Measurements from ENCODE around the gene OR2A12.
"Not testable (repeated sequence)": the region's sequence is repeated elsewhere in the genome, so short reads cannot be mapped to it uniquely, and the experiment has no call there.

The OR2A12 gene

GRCh38 chr7:144048648-144049047, 37.4 kb upstream of the OR2A12 start, which contains the start of gene OR2A5:
Gene OR2A5, plus strand, starts transcription at chr7:144048948. Its CDS starts 1,454 bp downstream, at chr7:144050402.
- TF ChIP-seq CTCF (conservative IDR thresholded peaks at IDR 0.05; ENCODE audit: low read depth, low read length), result no peak
- Histone ChIP-seq H3K27ac (no peak within 1 kb of the TSS), H3K4me2 (no peak within 1 kb of the TSS), H3K79me2 (ENCODE audit: insufficient read depth, low read depth) (no peaks in the 10 kb centered on the region), H2AFZ (ENCODE audit: low read depth) (no peak within 1 kb of the TSS), H3K36me3 (ENCODE audit: insufficient read depth) (no peaks in the 10 kb centered on the region), H3K4me1 (ENCODE audit: low read depth, poor library complexity, severe bottlenecking) (no peaks in the 10 kb centered on the region), H3K9ac (no peak within 1 kb of the TSS), H3K4me3 (IDR thresholded peaks at IDR 0.05; ENCODE audit: insufficient read depth, low read depth, low read length) (no peak within 1 kb of the TSS), H3K27me3 (ENCODE audit: insufficient read depth, low read depth) (no peaks in the 10 kb centered on the region), H4K20me1 (ENCODE audit: insufficient read depth) (no peaks in the 10 kb centered on the region)

- Histone ChIP-seq H3K36me3 (ENCODE audit: insufficient read depth) (no peaks in the 10 kb centered on the region), H2AFZ (ENCODE audit: low read depth) (no peak overlapping the region), H3K27me3 (ENCODE audit: insufficient read depth, low read depth) (no peaks in the 10 kb centered on the region), H3K9ac (no peak overlapping the region), H3K79me2 (ENCODE audit: insufficient read depth, low read depth) (no peaks in the 10 kb centered on the region), H3K4me3 (IDR thresholded peaks at IDR 0.05; ENCODE audit: insufficient read depth, low read depth, low read length) (no peak overlapping the region), H3K4me2 (no peak overlapping the region), H4K20me1 (ENCODE audit: insufficient read depth) (no peaks in the 10 kb centered on the region), H3K4me1 (ENCODE audit: low read depth, poor library complexity, severe bottlenecking) (no peaks in the 10 kb centered on the region), H3K27ac (no peak overlapping the region)
- no peak for TF ChIP-seq CTCF (conservative IDR thresholded peaks at IDR 0.05; ENCODE audit: low read depth, low read length)
Measured at GRCh38 chr7:144049491-144049890, 36.6 kb upstream of the OR2A12 start.

- no peak overlapping the region for H3K4me2 ChIP-seq
- H3K9ac ChIP-seq, result no peak overlapping the region
Measured at GRCh38 chr7:144050093-144050492, 36.0 kb upstream of the OR2A12 start.

GRCh38 chr7:144050884-144051283, 35.2 kb upstream of the OR2A12 start:
- not testable (repeated sequence) for H3K36me3 ChIP-seq (ENCODE audit: insufficient read depth); H3K4me1 ChIP-seq (ENCODE audit: low read depth, poor library complexity, severe bottlenecking); H3K27ac ChIP-seq; H4K20me1 ChIP-seq (ENCODE audit: insufficient read depth); H3K4me2 ChIP-seq; H2AFZ ChIP-seq (ENCODE audit: low read depth); H3K4me3 ChIP-seq (IDR thresholded peaks at IDR 0.05; ENCODE audit: insufficient read depth, low read depth, low read length); H3K27me3 ChIP-seq (ENCODE audit: insufficient read depth, low read depth); H3K79me2 ChIP-seq (ENCODE audit: insufficient read depth, low read depth); H3K9ac ChIP-seq

More at GRCh38 chr7:144050093-144050492, 36.0 kb upstream of the OR2A12 start:
- Histone ChIP-seq H3K27me3 (ENCODE audit: insufficient read depth, low read depth) (no peaks in the 10 kb centered on the region), H3K79me2 (ENCODE audit: insufficient read depth, low read depth) (no peaks in the 10 kb centered on the region), H4K20me1 (ENCODE audit: insufficient read depth) (no peaks in the 10 kb centered on the region), H2AFZ (ENCODE audit: low read depth) (no peak overlapping the region), H3K4me3 (IDR thresholded peaks at IDR 0.05; ENCODE audit: insufficient read depth, low read depth, low read length) (no peak overlapping the region), H3K27ac (no peak overlapping the region), H3K4me1 (ENCODE audit: low read depth, poor library complexity, severe bottlenecking) (no peaks in the 10 kb centered on the region), H3K36me3 (ENCODE audit: insufficient read depth) (no peaks in the 10 kb centered on the region)
- no peak for TF ChIP-seq CTCF (conservative IDR thresholded peaks at IDR 0.05; ENCODE audit: low read depth, low read length)

GRCh38 chr7:144057954-144058353, 28.1 kb upstream of the OR2A12 start:
- no peaks in the 10 kb centered on the region for H3K4me1 ChIP-seq (ENCODE audit: low read depth, poor library complexity, severe bottlenecking)
- H4K20me1 ChIP-seq (ENCODE audit: insufficient read depth), result no peaks in the 10 kb centered on the region
- no peak overlapping the region for H2AFZ ChIP-seq (ENCODE audit: low read depth)
- H3K27ac ChIP-seq, result no peak overlapping the region
- no peaks in the 10 kb centered on the region for H3K27me3 ChIP-seq (ENCODE audit: insufficient read depth, low read depth)
- no peaks in the 10 kb centered on the region for H3K79me2 ChIP-seq (ENCODE audit: insufficient read depth, low read depth)
- H3K4me2 ChIP-seq, result no peak overlapping the region
- no peak overlapping the region for H3K9ac ChIP-seq
- H3K4me3 ChIP-seq (IDR thresholded peaks at IDR 0.05; ENCODE audit: insufficient read depth, low read depth, low read length), result no peak overlapping the region
- H3K36me3 ChIP-seq (ENCODE audit: insufficient read depth), result no peaks in the 10 kb centered on the region
- TF ChIP-seq CTCF (conservative IDR thresholded peaks at IDR 0.05; ENCODE audit: low read depth, low read length), result no peak
